ENCODE data around the gene GEMIN8. TPM values are rescaled to one million over a fixed set of nuclear protein-coding genes. Genes with fewer than 3 reads are reported as not detected.

The GEMIN8 gene
- total RNA-seq, 1 experiment from 2014 or later = 14.8 TPM

DNA sequence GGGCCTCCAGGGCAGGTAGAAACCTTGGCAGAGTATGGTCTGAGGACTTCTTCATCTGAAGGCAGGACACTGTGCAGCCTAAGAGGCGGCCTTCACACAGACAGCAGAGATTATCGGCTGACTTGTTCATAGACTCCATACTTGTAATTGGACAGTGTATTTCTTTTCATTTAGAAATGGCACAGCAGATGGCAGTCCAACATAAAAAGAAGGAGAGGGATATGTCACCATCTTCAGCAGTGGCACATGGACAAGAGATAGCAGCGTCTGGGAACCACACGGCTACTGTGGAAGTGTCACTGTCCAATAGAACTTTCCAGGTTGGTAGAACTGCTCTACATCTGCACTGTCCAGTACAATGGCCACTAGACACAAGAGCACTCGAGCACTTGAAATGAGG lies 21.7 kb upstream of the GEMIN8 start:
- H3K27ac ChIP-seq (ENCODE audit: insufficient read length, low read depth, low read length) = no peak overlapping the region
- no peaks in the 10 kb centered on the region for H4K20me1 ChIP-seq (ENCODE audit: control insufficient read depth, insufficient read depth, insufficient read length)
- Mint-ChIP-seq H3K4me1 (0 out of 4 replicates have a peak, but pooled peaks cover 0 to 5% of the 10 kb centered on the region in 2 experiments), H3K27me3 (ENCODE audit: low read depth) (peaks cover 1% of the 10 kb centered on the region; the same call in 1 of the 2 replicates), H3K27ac (no peak overlapping the region), H3K4me3 (no peak overlapping the region), H3K36me3 (ENCODE audit: insufficient read depth in 1 of 3, low read depth in 3 of 3) (no peaks in the 10 kb centered on the region; a peak in 1 of 7 replicates), H3K9me3 (peaks cover 34 to 40% of the 10 kb centered on the region in 2 experiments)
- H2BK5ac ChIP-seq (ENCODE audit: insufficient read length, low read length) = no peak overlapping the region
- H4K91ac ChIP-seq (ENCODE audit: insufficient read length, low read depth, low read length) = no peak overlapping the region
- H3K4ac ChIP-seq (ENCODE audit: low read depth, low read length) = no peak overlapping the region
- H4K8ac ChIP-seq (replicated peaks; ENCODE audit: insufficient read length, low read depth, low read length) = no peak overlapping the region
- H2BK20ac ChIP-seq (ENCODE audit: low read depth, low read length, poor library complexity, severe bottlenecking) = no peak overlapping the region
- no peaks in the 10 kb centered on the region for H3K4me1 ChIP-seq (ENCODE audit: insufficient read depth, low read length)
- no peak overlapping the region for H2BK15ac ChIP-seq (ENCODE audit: low read depth, low read length)
- no peaks in the 10 kb centered on the region for H3K23me2 ChIP-seq (ENCODE audit: insufficient read length, low read depth, low read length, poor library complexity, severe bottlenecking)
- H2AK5ac ChIP-seq (ENCODE audit: insufficient read length, low read length) = no peak overlapping the region
- H2BK12ac ChIP-seq (ENCODE audit: insufficient read length, low read depth, low read length) = no peak overlapping the region
- no peak overlapping the region for H4K5ac ChIP-seq (ENCODE audit: insufficient read length, low read depth, low read length)
- H3K9me3 ChIP-seq (ENCODE audit: control insufficient read depth, low read depth, low read length) = no peaks in the 10 kb centered on the region
- H3K9ac ChIP-seq (ENCODE audit: extremely low read depth, insufficient read length, low read length) = no peak overlapping the region
- H3T11ph ChIP-seq (ENCODE audit: low read length) = no peak overlapping the region
- no peak overlapping the region for H2BK120ac ChIP-seq (ENCODE audit: low read depth, low read length, poor library complexity, severe bottlenecking)
- H3K27me3 ChIP-seq (ENCODE audit: insufficient read depth, low read length) = no peaks in the 10 kb centered on the region
- H3K4me2 ChIP-seq (ENCODE audit: insufficient read depth, insufficient read length, low read length) = no peak overlapping the region
- H2AFZ ChIP-seq (ENCODE audit: low read length) = no peak overlapping the region
- H3K18ac ChIP-seq (ENCODE audit: insufficient read length, low read depth, low read length) = no peak overlapping the region
- WGBS (ENCODE audit: extremely low coverage, insufficient read length, low lambda C conversion rate) = no CpG with 5 or more reads among the region's 5 CpGs
- H3K79me1 ChIP-seq (ENCODE audit: insufficient read depth, low read depth, low read length, poor library complexity, severe bottlenecking) = no peaks in the 10 kb centered on the region
- H3K23ac ChIP-seq (ENCODE audit: insufficient read length, low read depth, low read length) = no peak overlapping the region
- H3K14ac ChIP-seq (ENCODE audit: insufficient read depth, low read length) = no peak overlapping the region
- H3K79me2 ChIP-seq (ENCODE audit: insufficient read depth, low read length) = no peaks in the 10 kb centered on the region
- H3K56ac ChIP-seq (ENCODE audit: insufficient read length, low read depth, low read length) = no peak overlapping the region
- no peak for DNase-seq
- TF ChIP-seq, protein P1, sequence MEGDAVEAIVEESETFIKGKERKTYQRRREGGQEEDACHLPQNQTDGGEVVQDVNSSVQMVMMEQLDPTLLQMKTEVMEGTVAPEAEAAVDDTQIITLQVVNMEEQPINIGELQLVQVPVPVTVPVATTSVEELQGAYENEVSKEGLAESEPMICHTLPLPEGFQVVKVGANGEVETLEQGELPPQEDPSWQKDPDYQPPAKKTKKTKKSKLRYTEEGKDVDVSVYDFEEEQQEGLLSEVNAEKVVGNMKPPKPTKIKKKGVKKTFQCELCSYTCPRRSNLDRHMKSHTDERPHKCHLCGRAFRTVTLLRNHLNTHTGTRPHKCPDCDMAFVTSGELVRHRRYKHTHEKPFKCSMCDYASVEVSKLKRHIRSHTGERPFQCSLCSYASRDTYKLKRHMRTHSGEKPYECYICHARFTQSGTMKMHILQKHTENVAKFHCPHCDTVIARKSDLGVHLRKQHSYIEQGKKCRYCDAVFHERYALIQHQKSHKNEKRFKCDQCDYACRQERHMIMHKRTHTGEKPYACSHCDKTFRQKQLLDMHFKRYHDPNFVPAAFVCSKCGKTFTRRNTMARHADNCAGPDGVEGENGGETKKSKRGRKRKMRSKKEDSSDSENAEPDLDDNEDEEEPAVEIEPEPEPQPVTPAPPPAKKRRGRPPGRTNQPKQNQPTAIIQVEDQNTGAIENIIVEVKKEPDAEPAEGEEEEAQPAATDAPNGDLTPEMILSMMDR (conservative IDR thresholded peaks at IDR 0.05) = no peak

Measured in H9 (cell line).